Stimulated activated memory B cell treated with anti-CD40 and anti-IgM and Interleukin-4, amounts not matched to agents 10 μg/mL and 1 μg/mL and 100 μg/mL, for 72 hours (primary cell): ENCODE data around the gene PRR12.

ENCODE experiments used
- ATAC-seq: fragments of 150-1000 bp; cut with Tn5 transposase; 2 replicates; pipeline ENCODE4 v1.10.0; 2021
- H3K27ac Mint-ChIP-seq: one replicate; pipeline ENCODE4 v1.8.0; 2022; ENCODE audit warnings: mild to moderate bottlenecking, mixed read lengths
- H3K27me3 Mint-ChIP-seq: one replicate; pipeline ENCODE4 v1.8.0; 2022; ENCODE audit warnings: mixed read lengths
- H3K36me3 Mint-ChIP-seq: one replicate; pipeline ENCODE4 v1.8.0; 2022; ENCODE audit warnings: mixed read lengths
- H3K4me1 Mint-ChIP-seq: one replicate; pipeline ENCODE4 v1.8.0; 2022; ENCODE audit warnings: mixed read lengths
- H3K4me3 Mint-ChIP-seq: one replicate; pipeline ENCODE4 v1.8.0; 2022; ENCODE audit warnings: mild to moderate bottlenecking, moderate library complexity, mixed read lengths
- H3K9me3 Mint-ChIP-seq: one replicate; pipeline ENCODE4 v1.8.0; 2022; ENCODE audit warnings: mixed read lengths

PRR12 gene

GRCh38 chr19:49574206-49574755, 16.7 kb upstream of the PRR12 start:
- no peak overlapping the region for H3K27ac Mint-ChIP-seq
- no peak overlapping the region for H3K4me3 Mint-ChIP-seq
- no peaks in the 10 kb centered on the region for H3K36me3 Mint-ChIP-seq
- no peaks in the 10 kb centered on the region for H3K27me3 Mint-ChIP-seq
- no peak for ATAC-seq
- peaks cover 13% of the 10 kb centered on the region for H3K4me1 Mint-ChIP-seq
- H3K9me3 Mint-ChIP-seq = no peaks in the 10 kb centered on the region

GRCh38 chr19:49579193-49579592, 11.8 kb upstream of the PRR12 start:
- Mint-ChIP-seq H3K4me1 (peaks cover 9% of the 10 kb centered on the region), H3K27me3 (no peaks in the 10 kb centered on the region), H3K36me3 (no peaks in the 10 kb centered on the region), H3K27ac (no peak overlapping the region), H3K4me3 (peak overlapping the region; percentile 87), H3K9me3 (no peaks in the 10 kb centered on the region)
- ATAC-seq = no peak

GRCh38 chr19:49579947-49580263, 11.1 kb upstream of the PRR12 start:
- Mint-ChIP-seq H3K27me3 (no peaks in the 10 kb centered on the region), H3K4me1 (peaks cover 9% of the 10 kb centered on the region), H3K9me3 (no peaks in the 10 kb centered on the region), H3K27ac (peak overlapping the region; percentile 80), H3K4me3 (peak overlapping the region; percentile 87), H3K36me3 (no peaks in the 10 kb centered on the region)
- ATAC-seq = no peak

- peaks cover 9% of the 10 kb centered on the region for H3K4me1 Mint-ChIP-seq
- no peaks in the 10 kb centered on the region for H3K9me3 Mint-ChIP-seq
- ATAC-seq = peak; percentile 98
- peak within 1 kb of the TSS; percentile 80 for H3K27ac Mint-ChIP-seq
- no peaks in the 10 kb centered on the region for H3K27me3 Mint-ChIP-seq
- H3K36me3 Mint-ChIP-seq = no peaks in the 10 kb centered on the region
- H3K4me3 Mint-ChIP-seq = peak within 1 kb of the TSS; percentile 87
Observed at GRCh38 chr19:49580264-49581006, 10.5 kb upstream of the PRR12 start, which contains the start of gene NOSIP. TSS of gene NOSIP (minus strand) at chr19:49580556. CDS start at chr19:49560691, 19,865 bp downstream.

GRCh38 chr19:49581007-49581508, 9.9 kb upstream of the PRR12 start, which contains the start of gene PRRG2:
TSS of gene PRRG2 (plus strand) at chr19:49581316. CDS start at chr19:49583220, 1,904 bp downstream.
- Mint-ChIP-seq H3K4me3 (peak within 1 kb of the TSS; percentile 87), H3K36me3 (no peaks in the 10 kb centered on the region), H3K27ac (peak within 1 kb of the TSS; percentile 80), H3K27me3 (no peaks in the 10 kb centered on the region), H3K4me1 (peaks cover 9% of the 10 kb centered on the region), H3K9me3 (no peaks in the 10 kb centered on the region)
- ATAC-seq = no peak

- ATAC-seq = no peak
- H3K4me1 Mint-ChIP-seq = peaks cover 9% of the 10 kb centered on the region
- H3K4me3 Mint-ChIP-seq = no peak overlapping the region
- no peaks in the 10 kb centered on the region for H3K27me3 Mint-ChIP-seq
- no peaks in the 10 kb centered on the region for H3K36me3 Mint-ChIP-seq
- no peaks in the 10 kb centered on the region for H3K9me3 Mint-ChIP-seq
- H3K27ac Mint-ChIP-seq = no peak overlapping the region
Observed at GRCh38 chr19:49583239-49583638, 7.7 kb upstream of the PRR12 start.

GRCh38 chr19:49585023-49585422, 6.0 kb upstream of the PRR12 start:
- H3K4me1 Mint-ChIP-seq = peaks cover 15% of the 10 kb centered on the region
- H3K4me3 Mint-ChIP-seq = no peak overlapping the region
- ATAC-seq = no peak
- H3K9me3 Mint-ChIP-seq = no peaks in the 10 kb centered on the region
- H3K36me3 Mint-ChIP-seq = no peaks in the 10 kb centered on the region
- no peak overlapping the region for H3K27ac Mint-ChIP-seq
- no peaks in the 10 kb centered on the region for H3K27me3 Mint-ChIP-seq

- Mint-ChIP-seq H3K27me3 (no peaks in the 10 kb centered on the region), H3K36me3 (no peaks in the 10 kb centered on the region), H3K27ac (no peak overlapping the region), H3K4me1 (peaks cover 9% of the 10 kb centered on the region), H3K4me3 (no peak overlapping the region), H3K9me3 (no peaks in the 10 kb centered on the region)
- ATAC-seq = no peak
Observed at GRCh38 chr19:49587227-49587626, 3.8 kb upstream of the PRR12 start.

- Mint-ChIP-seq H3K9me3 (no peaks in the 10 kb centered on the region), H3K27me3 (no peaks in the 10 kb centered on the region), H3K4me1 (peaks cover 22% of the 10 kb centered on the region), H3K36me3 (peaks cover 2% of the 10 kb centered on the region), H3K4me3 (no peak overlapping the region), H3K27ac (peak overlapping the region; percentile 20)
- no peak for ATAC-seq
Observed at GRCh38 chr19:49588365-49589122, 2.4 kb upstream of the PRR12 start.

- Mint-ChIP-seq H3K27ac (peak overlapping the region; percentile 89), H3K36me3 (peaks cover 11% of the 10 kb centered on the region), H3K4me3 (no peak overlapping the region), H3K9me3 (no peaks in the 10 kb centered on the region), H3K27me3 (no peaks in the 10 kb centered on the region), H3K4me1 (peaks cover 32% of the 10 kb centered on the region)
- ATAC-seq = no peak
Observed at GRCh38 chr19:49589502-49589905, 1.5 kb upstream of the PRR12 start.

GRCh38 chr19:49590071-49590970, 661 bp upstream of the PRR12 start:
- H3K4me3 Mint-ChIP-seq = peak overlapping the region; percentile 73
- peaks cover 36% of the 10 kb centered on the region for H3K4me1 Mint-ChIP-seq
- H3K9me3 Mint-ChIP-seq = no peaks in the 10 kb centered on the region
- H3K36me3 Mint-ChIP-seq = peaks cover 16% of the 10 kb centered on the region
- ATAC-seq = peak; percentile 91
- H3K27ac Mint-ChIP-seq = peak overlapping the region; percentile 89
- no peaks in the 10 kb centered on the region for H3K27me3 Mint-ChIP-seq

- Mint-ChIP-seq H3K4me1 (peaks cover 36% of the 10 kb centered on the region), H3K4me3 (peak overlapping the region; percentile 73), H3K36me3 (peaks cover 21% of the 10 kb centered on the region), H3K27me3 (no peaks in the 10 kb centered on the region), H3K27ac (peak overlapping the region; percentile 89), H3K9me3 (no peaks in the 10 kb centered on the region)
- ATAC-seq = no peak
Observed at GRCh38 chr19:49591731-49592485, 926 bp downstream of the PRR12 start.

GRCh38 chr19:49592486-49593232, 1.7 kb downstream of the PRR12 start:
- Mint-ChIP-seq H3K4me1 (peaks cover 36% of the 10 kb centered on the region), H3K27ac (peak overlapping the region; percentile 89), H3K36me3 (peaks cover 26% of the 10 kb centered on the region), H3K4me3 (peak overlapping the region; percentile 73), H3K9me3 (no peaks in the 10 kb centered on the region), H3K27me3 (no peaks in the 10 kb centered on the region)
- ATAC-seq = no peak
